Adrenal gland (tissue), 5 donors: Measurements from ENCODE around the gene ARAP2.

Experiments
- POLR2A ChIP-seq, 2 donors: fragments of 450-650 bp; IDR thresholded peaks; one replicate each; pipeline ENCODE4 v1.6.1; 2017; ENCODE audit warnings: antibody characterized with exemption in 2 of 2, mild to moderate bottlenecking in 2 of 2, moderate library complexity in 1 of 2
- TF ChIP-seq, protein P1 (sequence below), 6 experiments: fragments of 450-650 bp in 4 of 6; fragments of 200-600 bp in 2 of 6; sonication (generic) in 1 of 6; IDR thresholded peaks; 1 replicate in 5 of 6; 2 replicates in 1 of 6; pipeline versions ENCODE4 v1.5.1 to v1.8.0; 2016 to 2021; ENCODE audit warnings: antibody characterized with exemption in 6 of 6, mild to moderate bottlenecking in 2 of 6, moderate library complexity in 1 of 6
- donor health status: DM: no; HTN: no; CAD: no.

- TF ChIP-seq, protein P1, sequence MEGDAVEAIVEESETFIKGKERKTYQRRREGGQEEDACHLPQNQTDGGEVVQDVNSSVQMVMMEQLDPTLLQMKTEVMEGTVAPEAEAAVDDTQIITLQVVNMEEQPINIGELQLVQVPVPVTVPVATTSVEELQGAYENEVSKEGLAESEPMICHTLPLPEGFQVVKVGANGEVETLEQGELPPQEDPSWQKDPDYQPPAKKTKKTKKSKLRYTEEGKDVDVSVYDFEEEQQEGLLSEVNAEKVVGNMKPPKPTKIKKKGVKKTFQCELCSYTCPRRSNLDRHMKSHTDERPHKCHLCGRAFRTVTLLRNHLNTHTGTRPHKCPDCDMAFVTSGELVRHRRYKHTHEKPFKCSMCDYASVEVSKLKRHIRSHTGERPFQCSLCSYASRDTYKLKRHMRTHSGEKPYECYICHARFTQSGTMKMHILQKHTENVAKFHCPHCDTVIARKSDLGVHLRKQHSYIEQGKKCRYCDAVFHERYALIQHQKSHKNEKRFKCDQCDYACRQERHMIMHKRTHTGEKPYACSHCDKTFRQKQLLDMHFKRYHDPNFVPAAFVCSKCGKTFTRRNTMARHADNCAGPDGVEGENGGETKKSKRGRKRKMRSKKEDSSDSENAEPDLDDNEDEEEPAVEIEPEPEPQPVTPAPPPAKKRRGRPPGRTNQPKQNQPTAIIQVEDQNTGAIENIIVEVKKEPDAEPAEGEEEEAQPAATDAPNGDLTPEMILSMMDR (IDR thresholded peaks at IDR 0.05) = no peak
- TF ChIP-seq POLR2A (IDR thresholded peaks at IDR 0.05) = no peak
Measured at GRCh38 chr4:36251983-36252382, 7.7 kb upstream of the ARAP2 start.
